Measurements from ENCODE around the gene GPATCH3.
"Not testable (repeated sequence)": the region's sequence is repeated elsewhere in the genome, so short reads cannot be mapped to it uniquely, and the experiment has no call there.

GPATCH3 gene

DNA sequence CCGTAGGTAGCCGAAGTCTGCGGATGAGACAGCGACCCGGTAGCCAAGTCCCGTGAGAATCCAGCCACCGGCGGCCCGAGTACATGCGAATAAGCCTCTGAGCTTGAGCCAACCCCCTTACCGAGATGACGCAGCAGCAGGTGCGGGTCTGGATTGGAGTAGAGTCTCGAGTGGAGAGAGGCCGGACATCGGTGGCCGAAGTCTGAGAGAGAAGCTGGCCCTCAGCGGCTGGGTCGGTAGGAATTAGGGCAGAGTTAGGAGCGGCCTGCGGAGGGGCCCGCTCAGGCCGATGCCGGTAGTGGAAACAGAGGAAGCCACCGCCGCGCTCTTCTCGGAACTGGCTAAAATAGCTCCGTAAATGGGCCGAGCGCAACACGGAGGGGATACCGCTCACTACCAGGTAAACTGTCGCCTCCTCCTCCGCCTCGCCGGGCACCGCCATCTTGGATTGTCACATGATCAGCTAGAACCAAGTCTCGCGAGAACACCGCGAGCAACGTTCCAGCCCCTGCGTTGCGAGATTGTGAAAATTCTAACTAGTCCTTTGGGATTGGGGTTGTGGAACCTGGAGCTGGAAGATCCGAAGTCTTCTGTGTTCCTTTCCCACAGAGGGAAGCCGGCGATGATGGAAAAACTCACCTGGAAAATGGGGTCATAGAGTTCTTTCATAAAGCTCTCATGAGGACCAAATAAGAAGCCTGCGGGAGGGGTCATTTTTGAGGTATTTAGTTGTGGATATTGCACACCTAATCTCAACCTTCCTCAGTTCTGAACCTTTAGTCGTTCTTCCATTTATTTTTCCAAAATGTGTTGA lies at the start of gene GPATCH3:
Gene GPATCH3, minus strand, starts transcription at position 467 of the 814 bp plus-strand sequence. Its CDS starts 25 bp downstream, at position 442.
- DNase-seq, result peak; percentile 79

DNA sequence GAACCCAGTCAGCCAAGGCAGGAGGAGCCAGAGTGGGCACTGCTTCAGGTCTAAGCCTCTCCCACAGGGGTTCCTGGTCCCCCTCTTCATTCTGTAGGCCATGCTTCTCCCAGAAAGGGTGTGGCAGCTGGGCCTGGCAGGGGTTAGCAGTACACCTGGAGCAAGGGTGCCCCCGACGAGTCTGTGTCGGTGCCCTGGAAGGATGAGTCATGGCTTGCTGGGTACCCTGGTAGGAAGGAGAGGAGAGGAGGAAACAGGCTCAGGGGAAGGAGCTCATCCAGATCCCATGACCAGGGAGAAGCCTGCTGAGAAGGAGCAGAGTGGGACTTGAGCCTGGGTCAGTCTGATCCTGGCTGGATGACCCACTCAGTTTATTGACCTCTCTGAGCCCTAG lies 49.7 kb upstream of the GPATCH3 start:
- DNase-seq, result no peak

- DNase-seq, result no peak
Observed at GRCh38 chr1:26949266-26949925, 49.1 kb upstream of the GPATCH3 start.

- not testable (repeated sequence) for DNase-seq
Observed at GRCh38 chr1:26948725-26949057, 48.4 kb upstream of the GPATCH3 start.

DNA sequence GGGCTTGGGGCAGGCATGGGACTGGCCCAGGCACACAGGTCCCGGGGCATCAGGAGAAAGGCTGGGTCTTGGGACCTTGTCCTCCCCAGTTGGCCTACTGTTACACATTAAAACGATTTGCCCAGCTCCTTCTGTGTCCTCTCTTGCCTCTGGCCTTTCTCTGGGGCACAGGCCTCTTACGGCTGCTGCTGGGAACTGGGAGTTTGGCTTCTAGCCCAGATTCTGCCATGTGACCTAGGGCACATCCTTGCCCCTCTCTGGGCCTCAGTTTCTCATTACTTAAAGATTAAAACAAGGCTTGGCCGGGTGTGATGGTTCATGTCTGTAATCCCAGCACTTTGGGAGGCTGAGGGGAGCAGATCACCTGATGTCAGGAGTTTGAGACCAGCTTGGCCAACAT lies 46.0 kb upstream of the GPATCH3 start:
- DNase-seq, result no peak

DNA sequence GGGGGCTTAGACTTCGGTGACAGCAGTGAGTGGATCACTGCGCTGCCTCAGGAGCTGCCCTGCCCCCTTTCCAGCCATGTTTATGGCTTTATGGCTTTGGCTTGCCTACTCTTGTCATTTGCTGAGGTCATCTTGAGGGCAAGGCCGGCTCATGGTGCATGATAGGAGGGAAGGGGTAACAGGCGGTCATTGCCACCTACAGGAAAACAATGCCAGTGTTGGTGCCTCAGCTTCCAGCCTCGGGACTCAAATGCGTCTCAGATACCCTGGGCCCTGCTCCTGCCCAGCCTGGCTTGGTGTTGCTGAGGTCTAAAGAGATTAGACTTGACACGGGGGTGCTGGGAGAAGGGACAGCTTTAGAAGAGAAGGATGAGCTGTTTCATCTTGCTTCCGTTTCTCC lies 45.5 kb upstream of the GPATCH3 start:
- DNase-seq, result no peak

DNA sequence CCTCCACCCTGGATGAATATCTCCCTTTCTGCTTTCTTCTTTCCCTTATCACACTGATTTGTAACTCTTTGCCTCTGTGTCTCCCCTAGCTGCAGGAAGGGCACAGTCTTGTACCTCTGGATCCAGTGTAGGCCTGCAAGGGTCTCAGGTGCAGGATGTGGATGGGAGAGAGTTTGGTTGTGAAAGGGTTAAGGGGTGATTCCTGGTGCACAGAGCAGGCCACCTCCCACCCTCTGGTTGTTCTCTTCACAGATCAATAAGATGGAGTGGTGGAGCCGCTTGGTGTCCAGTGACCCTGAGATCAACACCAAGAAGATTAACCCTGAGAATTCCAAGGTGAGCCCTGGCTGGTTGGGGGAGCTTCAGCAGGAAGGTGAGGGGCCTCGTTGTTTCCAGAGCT lies 44.9 kb upstream of the GPATCH3 start:
- DNase-seq, result no peak

DNA sequence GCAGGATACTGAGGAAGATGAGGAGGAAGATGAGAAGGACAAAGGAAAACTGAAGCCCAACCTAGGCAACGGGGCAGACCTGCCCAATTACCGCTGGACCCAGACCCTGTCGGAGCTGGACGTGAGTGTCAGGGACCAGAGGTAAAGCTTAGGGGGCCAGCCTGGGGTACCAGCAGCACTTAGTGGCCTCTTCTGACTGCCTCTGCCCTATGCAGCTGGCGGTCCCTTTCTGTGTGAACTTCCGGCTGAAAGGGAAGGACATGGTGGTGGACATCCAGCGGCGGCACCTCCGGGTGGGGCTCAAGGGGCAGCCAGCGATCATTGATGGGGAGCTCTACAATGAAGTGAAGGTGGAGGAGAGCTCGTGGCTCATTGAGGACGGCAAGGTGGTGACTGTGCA lies 42.4 kb upstream of the GPATCH3 start:
- DNase-seq, result no peak

DNA sequence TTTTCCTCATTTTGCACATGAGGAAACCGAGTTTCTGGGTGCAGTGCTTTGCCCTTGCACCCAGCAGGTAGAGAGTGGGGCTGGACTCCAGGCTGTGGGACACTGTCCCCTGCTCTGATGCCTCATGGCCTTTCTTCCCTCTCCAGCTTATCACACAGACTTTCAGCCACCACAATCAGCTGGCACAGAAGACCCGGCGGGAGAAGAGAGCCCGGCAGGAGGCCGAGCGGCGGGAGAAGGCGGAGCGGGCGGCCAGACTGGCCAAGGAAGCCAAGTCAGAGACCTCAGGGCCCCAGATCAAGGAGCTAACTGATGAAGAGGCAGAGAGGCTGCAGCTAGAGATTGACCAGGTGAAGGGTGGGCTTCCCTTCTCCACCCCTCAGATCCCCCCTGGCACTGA lies 41.0 kb upstream of the GPATCH3 start:
- DNase-seq, result no peak

DNA sequence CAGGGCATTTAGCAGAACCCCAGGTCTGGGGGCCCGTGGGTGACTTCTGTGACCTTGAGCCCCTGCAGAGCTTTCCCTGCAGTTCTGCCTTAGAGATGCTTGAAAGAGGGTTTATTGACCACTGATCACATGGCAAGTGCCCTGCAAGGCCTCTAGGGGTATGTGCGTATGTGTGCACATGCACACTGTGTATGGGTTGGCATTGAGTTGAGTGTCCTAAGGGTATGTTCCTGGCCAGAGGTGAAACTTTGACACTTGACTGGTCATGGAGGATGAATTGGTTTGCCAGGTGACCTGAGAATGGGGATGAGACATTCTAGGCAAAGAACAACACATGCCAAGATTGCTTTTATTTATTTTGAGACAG lies 38.4 kb upstream of the GPATCH3 start:
- DNase-seq, result no peak

GRCh38 chr1:26938004-26938658 lies 37.9 kb upstream of the GPATCH3 start:
- no peak for DNase-seq

DNA sequence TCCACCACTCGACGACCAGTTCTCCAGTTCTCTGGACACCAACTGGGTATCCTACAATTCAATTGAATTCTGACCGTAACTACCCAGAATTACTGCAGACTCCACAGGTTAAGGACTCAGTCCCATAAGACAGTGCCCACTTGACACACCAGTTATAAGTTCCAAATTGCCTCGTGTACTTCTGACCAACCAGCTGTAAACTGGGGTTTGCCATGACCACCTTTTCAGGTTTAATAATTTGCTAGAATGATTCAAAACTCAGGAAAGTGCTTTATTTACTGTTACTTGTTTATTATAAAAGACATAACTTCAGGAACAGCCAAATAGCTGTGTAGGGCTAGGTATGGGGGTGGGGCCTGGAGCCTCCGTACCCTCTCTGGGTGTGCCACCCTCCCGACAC lies 36.6 kb upstream of the GPATCH3 start:
- no peak for DNase-seq

GRCh38 chr1:26932531-26932930 lies 32.3 kb upstream of the GPATCH3 start:
- no peak for DNase-seq

DNA sequence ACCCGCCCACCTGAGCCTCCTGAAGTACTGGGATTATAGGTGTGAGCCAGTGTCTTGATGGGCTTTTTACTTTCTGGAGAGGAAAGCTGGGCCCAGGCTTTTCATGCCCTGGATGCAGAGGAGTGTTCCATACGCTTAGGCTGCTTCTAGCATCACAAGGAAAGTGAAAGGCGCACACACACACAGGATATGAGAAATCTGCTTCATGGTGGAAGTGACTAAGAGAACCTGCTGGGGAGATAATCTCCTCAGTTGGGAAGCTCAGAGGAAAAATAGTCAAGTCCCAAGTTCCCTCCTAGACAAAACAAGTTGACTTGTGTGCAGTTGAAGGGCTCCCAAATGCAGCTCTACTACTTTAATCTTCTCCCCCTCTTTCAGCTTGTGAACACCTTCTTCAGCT lies 23.4 kb upstream of the GPATCH3 start:
- no peak for DNase-seq

GRCh38 chr1:26922901-26923300 lies 22.6 kb upstream of the GPATCH3 start:
- DNase-seq, result no peak

- DNase-seq, result no peak
Observed at GRCh38 chr1:26922431-26922729, 22.1 kb upstream of the GPATCH3 start.

DNA sequence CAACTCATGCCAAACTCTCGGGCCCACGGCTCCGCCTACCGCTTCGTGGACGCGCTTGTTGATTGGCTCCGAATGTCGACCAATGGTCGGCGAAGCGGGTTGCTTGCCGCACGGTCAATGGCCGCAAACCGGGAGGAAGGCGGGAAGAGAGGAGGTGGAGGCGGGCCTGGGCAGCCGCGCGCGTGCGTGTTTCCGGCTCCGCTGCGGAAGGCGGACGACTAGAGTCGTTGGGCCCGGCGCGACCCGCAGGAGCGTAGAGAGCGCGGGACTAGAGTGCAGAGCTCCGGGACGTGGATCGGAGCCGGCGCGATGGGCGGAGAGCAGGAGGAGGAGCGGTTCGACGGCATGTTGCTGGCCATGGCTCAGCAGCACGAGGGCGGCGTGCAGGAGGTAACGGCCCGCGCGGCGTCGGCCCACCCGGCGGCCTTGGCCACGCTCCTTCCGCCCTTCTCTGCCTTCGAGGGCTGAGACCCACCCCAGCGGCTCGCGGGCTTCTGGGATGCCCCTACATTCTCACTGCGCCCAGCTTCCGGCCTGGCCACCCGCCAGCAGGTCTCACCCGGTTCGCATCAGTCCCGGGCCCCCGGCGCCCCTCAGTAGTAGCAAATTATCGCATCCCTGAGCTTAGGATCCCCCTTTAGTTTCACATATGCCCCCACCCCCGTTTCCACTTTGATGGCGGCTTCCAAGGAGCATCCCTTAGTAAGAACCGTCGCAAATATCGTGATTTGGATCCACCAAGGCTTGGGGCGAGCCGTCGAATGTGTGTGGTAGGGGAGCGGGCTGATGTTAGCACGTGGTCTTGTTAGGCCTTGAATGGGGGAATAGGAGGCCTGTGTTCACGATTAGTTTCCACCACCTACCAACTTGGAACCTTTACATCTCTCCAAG lies 21.5 kb upstream of the GPATCH3 start, which contains the start of gene NUDC:
Gene NUDC, plus strand, starts transcription at position 204 of the 891 bp plus-strand sequence. Its CDS starts 106 bp downstream, at position 310.
- peak; percentile 83 for DNase-seq

- DNase-seq, result no peak
Observed at GRCh38 chr1:26921126-26921539, 20.9 kb upstream of the GPATCH3 start.

GRCh38 chr1:26915204-26915842 lies 15.1 kb upstream of the GPATCH3 start:
- no peak for DNase-seq

GRCh38 chr1:26913754-26914619 lies 13.7 kb upstream of the GPATCH3 start, which contains the start of gene NR0B2:
TSS of gene NR0B2 (minus strand) at chr1:26913975. CDS start at chr1:26913940, 35 bp downstream.
- DNase-seq, result no peak

DNA sequence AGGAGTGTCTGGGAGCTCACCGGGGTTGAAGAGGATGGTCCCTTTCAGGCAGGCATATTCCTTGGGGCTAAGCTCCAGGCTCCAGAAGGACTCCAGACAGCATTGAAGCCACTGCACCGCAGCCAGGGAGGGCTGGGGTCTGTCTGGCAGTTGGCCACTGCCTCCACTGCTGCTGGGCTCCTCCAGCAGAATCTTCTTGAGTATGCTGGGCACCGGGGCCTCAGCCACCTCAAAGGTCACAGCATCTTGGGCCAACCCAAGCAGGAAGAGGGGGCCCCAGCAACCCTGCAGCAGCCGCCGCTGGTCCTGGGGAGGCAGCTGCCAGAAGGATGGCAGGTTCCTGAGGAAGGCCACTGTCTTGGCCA lies 13.1 kb upstream of the GPATCH3 start:
- DNase-seq, result no peak

DNA sequence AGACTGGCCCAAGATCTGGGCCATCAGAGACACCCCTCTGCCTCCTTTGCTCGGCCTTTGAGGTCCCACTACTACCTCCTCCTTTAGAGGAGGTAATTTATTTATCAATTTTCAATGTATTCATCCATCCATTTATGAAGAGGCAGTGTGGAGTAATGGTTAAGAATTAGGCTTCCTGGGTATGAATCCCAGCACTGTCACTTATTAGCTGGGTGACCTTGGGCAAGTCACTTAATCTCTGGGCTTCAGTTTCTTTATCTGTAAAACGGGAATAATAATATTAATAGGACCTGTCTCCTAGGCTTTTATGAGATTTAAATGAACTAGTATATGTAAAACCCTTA lies 11.9 kb upstream of the GPATCH3 start:
- DNase-seq, result no peak

Measured in NCI-H1694 treated with DMSO at 0.1 percent for 48 hours (cell line).